ENCODE measurements around the gene TYW1B.
"Not testable (repeated sequence)": the region's sequence is repeated elsewhere in the genome, so short reads cannot be mapped to it uniquely, and the experiment has no call there.

DNA sequence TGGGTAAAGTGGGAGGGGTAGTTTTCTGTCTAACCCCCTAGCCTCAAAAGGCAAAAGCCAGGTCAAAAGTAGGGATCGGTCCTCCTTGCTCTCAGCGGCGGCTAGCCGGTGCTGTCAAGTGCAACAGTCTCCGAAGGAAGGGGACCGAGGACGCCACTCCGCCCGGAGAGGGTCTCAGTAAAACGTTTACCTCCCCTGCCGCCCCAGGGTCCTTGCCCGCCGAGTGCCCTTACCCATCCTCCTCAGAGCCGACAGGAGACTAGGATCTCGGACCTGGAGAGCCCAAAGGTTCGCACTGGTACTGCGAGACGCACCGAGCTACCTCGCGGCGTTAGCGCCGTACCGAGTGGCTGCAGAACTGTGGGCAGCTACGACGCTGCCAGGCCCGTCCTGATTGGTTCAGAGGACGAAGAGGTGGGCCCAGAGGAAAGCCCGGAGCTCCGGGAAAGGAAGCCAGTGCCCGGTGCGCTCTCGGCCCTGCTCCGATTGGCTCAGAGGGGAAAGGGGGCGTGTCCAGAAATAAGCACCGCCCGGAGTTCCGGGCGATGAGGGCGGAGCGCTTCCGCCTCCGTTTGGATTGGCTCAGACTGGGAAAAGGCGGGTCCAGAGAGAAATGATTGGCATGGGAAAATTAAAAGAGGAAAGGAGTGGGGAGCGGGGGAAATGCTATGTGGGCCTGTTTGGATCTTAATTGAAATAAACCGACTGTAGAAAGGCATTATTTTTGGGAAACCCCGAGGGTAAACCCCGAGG is at the start of gene TYW1B:
- TF ChIP-seq, protein P1, sequence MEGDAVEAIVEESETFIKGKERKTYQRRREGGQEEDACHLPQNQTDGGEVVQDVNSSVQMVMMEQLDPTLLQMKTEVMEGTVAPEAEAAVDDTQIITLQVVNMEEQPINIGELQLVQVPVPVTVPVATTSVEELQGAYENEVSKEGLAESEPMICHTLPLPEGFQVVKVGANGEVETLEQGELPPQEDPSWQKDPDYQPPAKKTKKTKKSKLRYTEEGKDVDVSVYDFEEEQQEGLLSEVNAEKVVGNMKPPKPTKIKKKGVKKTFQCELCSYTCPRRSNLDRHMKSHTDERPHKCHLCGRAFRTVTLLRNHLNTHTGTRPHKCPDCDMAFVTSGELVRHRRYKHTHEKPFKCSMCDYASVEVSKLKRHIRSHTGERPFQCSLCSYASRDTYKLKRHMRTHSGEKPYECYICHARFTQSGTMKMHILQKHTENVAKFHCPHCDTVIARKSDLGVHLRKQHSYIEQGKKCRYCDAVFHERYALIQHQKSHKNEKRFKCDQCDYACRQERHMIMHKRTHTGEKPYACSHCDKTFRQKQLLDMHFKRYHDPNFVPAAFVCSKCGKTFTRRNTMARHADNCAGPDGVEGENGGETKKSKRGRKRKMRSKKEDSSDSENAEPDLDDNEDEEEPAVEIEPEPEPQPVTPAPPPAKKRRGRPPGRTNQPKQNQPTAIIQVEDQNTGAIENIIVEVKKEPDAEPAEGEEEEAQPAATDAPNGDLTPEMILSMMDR (conservative IDR thresholded peaks at IDR 0.05; ENCODE audit: low read depth, low read length) = not testable (repeated sequence)
- TF ChIP-seq EZH2phosphoT487 (IDR thresholded peaks at IDR 0.05; ENCODE audit: borderline replicate concordance, low read length) = not testable (repeated sequence)

All from PC-3 (cell line).